K562 (cell line): ENCODE data around the gene AKAIN1. TPM values are rescaled to one million over a fixed set of nuclear protein-coding genes. Genes with fewer than 3 reads are reported as not detected.

Experiments used
- ATAC-seq: fragments of 200-7000 bp; cut with Tn5 transposase; 3 replicates; pipeline ENCODE4 v1.9.1; 2020; ENCODE audit warnings: moderate library complexity
- BruUV-seq: library from RNA; stranded (reverse); fragments of 400-500 nt; replicated peaks from 2 replicates; lab custom pipeline; 2021; lab: Mats Ljungman, UMichigan
- CTCF ChIA-PET: fragments of 300-600 bp; formaldehyde crosslinking; extraction: SDS; loops from one replicate; lab custom pipeline; 2021; ENCODE audit warnings: low intra/inter-chr PET ratio; lab: Yijun Ruan, JAX
- POLR2A ChIA-PET: fragments of 300-600, 350-650 bp; sonication (Branson Sonifier 250); formaldehyde crosslinking; extraction: SDS; loops from one replicate; lab custom pipeline; 2021; ENCODE audit warnings: antibody characterized with exemption, inconsistent platforms; lab: Yijun Ruan, JAX
- DNase-seq, 4 experiments: peaks; one replicate each; pipeline versions ENCODE4 v3.0.0 to v3.0.0-alpha.2; 2011 to 2018; ENCODE audit warnings: low spot score in 3 of 4, mixed read lengths in 3 of 4; ENCODE audit errors: extremely low read depth in 1 of 4
- FAIRE-seq: peaks from 2 replicates; lab custom pipeline; 2011; peaks lifted over from hg19 to GRCh38; lab: Jason Lieb, UNC
- H2AFZ ChIP-seq: 2 replicates; pipeline ENCODE4 v1.6.0; 2011; ENCODE audit warnings: low read depth, low read length, control low read depth, inconsistent platforms
- H3K27ac ChIP-seq: fragments of 200-600 bp; 3 replicates; pipeline ENCODE4 v1.8.0; 2011; ENCODE audit warnings: low read depth, mild to moderate bottlenecking, control low read depth, inconsistent platforms, low read length, moderate library complexity, mixed read lengths; ENCODE audit errors: extremely low read depth
- H3K27me3 ChIP-seq, 2 experiments: fragments of 300-600 bp in 1 of 2; 2 replicates in 1 of 2; 3 replicates in 1 of 2; pipeline versions ENCODE4 v1.6.0 to v1.8.0; 2011; ENCODE audit warnings: inconsistent platforms in 2 of 2, low read length in 2 of 2, mild to moderate bottlenecking in 1 of 2, mixed read lengths in 1 of 2, moderate library complexity in 1 of 2; ENCODE audit not compliant: control insufficient read depth in 2 of 2, insufficient read depth in 2 of 2
- H3K36me3 ChIP-seq: fragments of 300-600 bp; 3 replicates; pipeline ENCODE4 v1.8.0; 2011; ENCODE audit warnings: mild to moderate bottlenecking, low read length, inconsistent platforms; ENCODE audit not compliant: control insufficient read depth, insufficient read depth
- H3K4me1 ChIP-seq, 2 experiments: fragments of 200-600 bp in 1 of 2; replicated peaks in 1 of 2; 2 replicates in 1 of 2; 3 replicates in 1 of 2; pipeline versions ENCODE4 v1.5.1 to v1.8.0; 2011; ENCODE audit warnings: inconsistent platforms in 2 of 2, low read length in 2 of 2, mild to moderate bottlenecking in 1 of 2, mixed read lengths in 1 of 2, moderate library complexity in 1 of 2; ENCODE audit not compliant: control insufficient read depth in 2 of 2, insufficient read depth in 2 of 2
- H3K4me2 ChIP-seq: 2 replicates; pipeline ENCODE4 v1.6.1; 2011; ENCODE audit warnings: low read length, control low read depth, inconsistent platforms, mixed read lengths; ENCODE audit not compliant: insufficient read depth
- H3K4me3 ChIP-seq: fragments of 200-600 bp; sonication (generic), shearing (Covaris generic); 2 replicates; pipeline ENCODE4 v1.5.1; 2016; ENCODE audit warnings: control low read depth, inconsistent platforms
- H3K79me2 ChIP-seq: fragments of 200-600 bp; 3 replicates; pipeline ENCODE4 v1.8.0; 2011; ENCODE audit warnings: low read length, inconsistent platforms; ENCODE audit not compliant: control insufficient read depth, insufficient read depth
- H3K9ac ChIP-seq, 2 experiments: 2 replicates each; pipeline versions ENCODE4 v1.6.0 to v1.6.1; 2011; ENCODE audit warnings: low read depth in 2 of 2, low read length in 2 of 2, control low read depth in 1 of 2, inconsistent platforms in 1 of 2, mild to moderate bottlenecking in 1 of 2, mixed read lengths in 1 of 2; ENCODE audit not compliant: insufficient read depth in 1 of 2
- H3K9me1 ChIP-seq: one replicate; pipeline ENCODE4 v1.6.0; 2011; ENCODE audit warnings: inconsistent platforms, mild to moderate bottlenecking, low read length, moderate library complexity; ENCODE audit not compliant: control insufficient read depth, insufficient read depth
- H3K9me3 ChIP-seq: replicated peaks from 2 replicates; pipeline ENCODE4 v1.5.1; 2011; ENCODE audit warnings: low read depth, low read length, inconsistent platforms; ENCODE audit not compliant: control insufficient read depth, insufficient read depth
- H4K20me1 ChIP-seq: replicated peaks from 2 replicates; pipeline ENCODE4 v1.6.1; 2011; ENCODE audit warnings: low read length, inconsistent platforms, mixed read lengths; ENCODE audit not compliant: control insufficient read depth, insufficient read depth
- BACH1 ChIP-seq: fragments of 200-800 bp; sonication (Bioruptor generic); IDR thresholded peaks from 2 replicates; pipeline ENCODE4 v1.6.1; 2016; ENCODE audit warnings: missing genetic modification characterization, missing compliant biosample characterization
- CBFA2T3 ChIP-seq: fragments of 450-650 bp; IDR thresholded peaks from 2 replicates; pipeline ENCODE4 v1.6.1; 2017
- FOXK1 ChIP-seq: sonication (generic); formaldehyde crosslinking; IDR thresholded peaks from 2 replicates; pipeline ENCODE4 v1.8.0; 2022; ENCODE audit warnings: missing genetic modification reagents, mild to moderate bottlenecking, borderline replicate concordance
- PHTF2 ChIP-seq: fragments of 250-450 bp; sonication (Bioruptor Pico); IDR thresholded peaks from 2 replicates; pipeline ENCODE4 v1.5.0; 2021; ENCODE audit warnings: mild to moderate bottlenecking
- PPARD ChIP-seq: fragments of 250-450 bp; sonication (Bioruptor Pico); IDR thresholded peaks from 2 replicates; pipeline ENCODE4 v1.8.0; 2022; ENCODE audit warnings: inconsistent platforms, mild to moderate bottlenecking, moderate library complexity
- ZKSCAN8 ChIP-seq: fragments of 200-800 bp; sonication (Bioruptor generic); IDR thresholded peaks from 2 replicates; pipeline ENCODE4 v1.6.1; 2016; ENCODE audit warnings: missing genetic modification characterization, missing compliant biosample characterization
- ZNF354B ChIP-seq: fragments of 250-450 bp; sonication (Bioruptor Pico); IDR thresholded peaks from 2 replicates; pipeline ENCODE4 v1.4.0; 2020
- WGBS: fragments of 100-300 bp; shearing (Covaris generic); methylation state at CpG from one replicate; pipeline ENCODE4 v1.1.6; 2016; ENCODE audit warnings: low coverage, mixed read lengths; ENCODE audit not compliant: insufficient coverage; ENCODE audit errors: missing lambda C conversion rate; 5-methylcytosine and 5-hydroxymethylcytosine counted together
- in situ Hi-C: fragments of 300-500 bp; cut with MboI; formaldehyde crosslinking; loops from 4 replicates; pipeline ENCODE4 v1.15.0; 2018; ENCODE audit warnings: inconsistent platforms, mixed read lengths
- intact Hi-C: fragments of 100-400 bp; cut with micrococcal nuclease; formaldehyde crosslinking; loops from 2 replicates; pipeline ENCODE4 v1.14.2; 2022
- polyA plus RNA-seq, 8 experiments: library from polyadenylated mRNA; depleted of rRNA in 4 of 8; stranded (reverse) in 5 of 8; unstranded in 3 of 8; fragments of >200 nt; fragmentation: Nextera tagmentation in 2 of 8; fragmentation: Illumina TruSeq in 1 of 8; extraction: Ambion mirVana in 2 of 8; extraction: Trizol in 1 of 8; gene quantifications; 2 replicates each; pipeline versions ENCODE4 v1.2.1 to v1.2.3, GENCODE V29; 2011 to 2014; ENCODE audit warnings: inconsistent platforms in 1 of 8, missing spikeins in 1 of 8
- total RNA-seq, 7 experiments: library from RNA; depleted of rRNA in 6 of 7; stranded (reverse); fragments of >200 nt in 6 of 7; fragmentation: Illumina TruSeq in 2 of 7; extraction: Trizol in 2 of 7; gene quantifications; 2 replicates each; pipeline versions ENCODE4 v1.2.1 to v1.2.3, GENCODE V29; 2011 to 2021; ENCODE audit warnings: low replicate concordance in 1 of 7

The AKAIN1 gene
- total and polyA plus RNA-seq, 9 of the 15 experiments (the other 6 are each of a cell fraction or from before 2014, with no cell fraction given): not detected

GRCh38 chr18:5195656-5196055, 1.4 kb downstream of the AKAIN1 start:
- in situ Hi-C loops: no loop called here
- Histone ChIP-seq H4K20me1 (no peaks in the 10 kb centered on the region), H3K4me1 (peaks cover 0 to 5% of the 10 kb centered on the region in 2 experiments; a peak in 1 of 5 replicates), H3K27me3 (peaks cover 5 to 15% of the 10 kb centered on the region in 2 experiments; a peak in 3 of 5 replicates), H3K9me3 (no peaks in the 10 kb centered on the region), H2AFZ (no peak overlapping the region), H3K9me1 (no peaks in the 10 kb centered on the region), H3K79me2 (no peaks in the 10 kb centered on the region), H3K4me3 (no peak overlapping the region), H3K27ac (no peak overlapping the region), H3K36me3 (no peaks in the 10 kb centered on the region), H3K4me2 (no peak overlapping the region), H3K9ac (no peak overlapping the region)
- ChIA-PET POLR2A (interaction anchor here (1.1 kb wide), 1 partner anchor 75 kb away, joined by 3 read pairs; no protein-coding TSS in a partner anchor), CTCF (no interaction called here)
- no TSS peak for BruUV-seq
- intact Hi-C loops: no loop called here
- no peak for TF ChIP-seq BACH1 (tag)
- ATAC-seq (no peak), FAIRE-seq (no peak), DNase-seq (no peak)
- WGBS: 0% methylated on average over 2 of the region's 2 CpGs

GRCh38 chr18:5180254-5180653, 16.8 kb downstream of the AKAIN1 start:
- intact Hi-C loops: no loop called here
- H4K20me1 ChIP-seq: no peaks in the 10 kb centered on the region
- ChIA-PET POLR2A (interaction anchor here (0.7 kb wide), 1 partner anchor 1440 kb away, joined by 3 read pairs; no protein-coding TSS in a partner anchor), CTCF (no interaction called here)
- TF ChIP-seq FOXK1 (CRISPR knock-in tag) (no peak), CBFA2T3 (no peak), ZKSCAN8 (CRISPR knock-in tag) (no peak), ZNF354B (CRISPR knock-in tag) (no peak), PHTF2 (no peak), PPARD (CRISPR knock-in tag) (no peak)
- H3K4me3 ChIP-seq: no peak overlapping the region
- H3K27me3 ChIP-seq: no peaks in the 10 kb centered on the region
- ATAC-seq (no peak), FAIRE-seq (no peak), DNase-seq (no peak)
- H3K4me1 ChIP-seq: no peaks in the 10 kb centered on the region
- no peaks in the 10 kb centered on the region for H3K36me3 ChIP-seq
- 2% methylated on average over 3 of the region's 3 CpGs for WGBS
- H2AFZ ChIP-seq: no peak overlapping the region
- H3K4me2 ChIP-seq: no peak overlapping the region
- H3K79me2 ChIP-seq: no peaks in the 10 kb centered on the region
- H3K9ac ChIP-seq: no peak overlapping the region
- H3K9me3 ChIP-seq: no peaks in the 10 kb centered on the region
- in situ Hi-C loops: no loop called here
- BruUV-seq: no TSS peak
- H3K27ac ChIP-seq: no peak overlapping the region
- no peaks in the 10 kb centered on the region for H3K9me1 ChIP-seq
